Mucosa of rectum (tissue), 2 donors: ENCODE results near the gene SH3PXD2B.
"Not testable (repeated sequence)": the region's sequence is repeated elsewhere in the genome, so short reads cannot be mapped to it uniquely, and the experiment has no call there.

ENCODE experiments used
- H3K27ac ChIP-seq, 2 donors: one replicate each; pipeline ENCODE4 v1.7.0; 2013; ENCODE audit warnings: inconsistent platforms in 2 of 2, low read depth in 2 of 2, low read length in 2 of 2
- H3K27me3 ChIP-seq, 2 donors: one replicate each; pipeline ENCODE4 v1.7.0; 2013; ENCODE audit warnings: low read length in 2 of 2; ENCODE audit not compliant: control insufficient read depth in 2 of 2, insufficient read depth in 2 of 2
- H3K36me3 ChIP-seq, 2 donors: one replicate each; pipeline ENCODE4 v1.7.0; 2013; ENCODE audit warnings: low read length in 2 of 2; ENCODE audit not compliant: control insufficient read depth in 2 of 2, insufficient read depth in 2 of 2
- H3K4me1 ChIP-seq, 2 donors: one replicate each; pipeline ENCODE4 v1.7.0; 2013; ENCODE audit warnings: low read length in 2 of 2, mild to moderate bottlenecking in 1 of 2; ENCODE audit not compliant: control insufficient read depth in 2 of 2, insufficient read depth in 2 of 2
- H3K4me3 ChIP-seq, 2 donors: one replicate each; pipeline ENCODE4 v1.7.0; 2013; ENCODE audit warnings: low read length in 2 of 2
- H3K9ac ChIP-seq, 2 donors: one replicate each; pipeline ENCODE4 v1.7.0; 2013; ENCODE audit warnings: low read length in 2 of 2, low read depth in 1 of 2, mild to moderate bottlenecking in 1 of 2
- H3K9me3 ChIP-seq, 2 donors: one replicate each; pipeline ENCODE4 v1.7.0; 2013; ENCODE audit warnings: low read length in 2 of 2; ENCODE audit not compliant: control insufficient read depth in 2 of 2
- donor health status: healthy.
- donor health status: Normal muscosa, but diverticular disease.

Gene SH3PXD2B

DNA sequence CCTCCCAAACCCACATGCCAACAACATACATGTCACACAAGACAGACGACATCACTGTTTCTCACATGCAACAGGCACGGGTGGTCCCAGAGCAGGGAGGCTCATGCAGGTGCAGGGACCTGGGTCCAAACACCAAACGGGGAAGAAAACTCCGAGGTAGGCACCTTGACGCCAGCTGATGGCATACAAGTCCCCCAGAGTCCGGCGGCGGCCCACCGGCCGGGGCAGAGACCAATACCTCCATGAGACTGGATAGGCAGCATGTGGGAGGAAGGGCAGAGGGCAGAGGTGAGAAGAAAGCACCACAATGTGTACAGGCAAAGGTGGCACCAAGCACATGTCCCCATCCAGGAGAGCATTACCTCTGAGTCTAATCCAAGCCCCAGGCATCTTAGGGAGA, 97.8 kb downstream of the SH3PXD2B start:
- peaks cover 0 to 12% of the 10 kb centered on the region in 2 donors for H3K36me3 ChIP-seq

DNA sequence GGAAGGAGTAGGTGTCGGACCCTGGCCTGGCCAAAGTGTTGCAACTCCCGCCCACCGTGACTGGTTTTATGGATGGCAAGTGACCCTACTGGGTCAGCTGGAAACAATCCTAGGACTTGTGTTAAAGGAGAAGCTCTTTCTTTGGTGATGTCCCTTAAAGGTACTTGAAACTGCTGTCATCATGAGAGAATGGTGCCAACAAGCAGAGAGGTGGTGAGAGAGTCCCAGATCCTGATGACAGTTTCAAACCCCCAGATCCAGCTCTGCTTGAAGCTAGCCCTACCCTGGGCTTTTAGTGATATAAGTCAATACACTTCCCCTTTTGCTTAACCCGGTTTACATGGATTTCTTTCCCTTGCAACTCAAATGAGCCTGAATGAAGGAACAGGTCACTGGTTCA, 98.3 kb downstream of the SH3PXD2B start:
- Histone ChIP-seq H3K9ac (no peak overlapping the region), H3K27me3 (no peaks in the 10 kb centered on the region), H3K4me1 (no peaks in the 10 kb centered on the region), H3K27ac (no peak overlapping the region), H3K36me3 (peaks cover 0 to 12% of the 10 kb centered on the region in 2 donors), H3K4me3 (no peak overlapping the region), H3K9me3 (no peaks in the 10 kb centered on the region)

More for the DNA sequence above, 97.8 kb downstream of the SH3PXD2B start:
- Histone ChIP-seq H3K9ac (no peak overlapping the region), H3K27ac (no peak overlapping the region), H3K4me1 (no peaks in the 10 kb centered on the region), H3K9me3 (no peaks in the 10 kb centered on the region), H3K4me3 (no peak overlapping the region), H3K27me3 (no peaks in the 10 kb centered on the region)

DNA sequence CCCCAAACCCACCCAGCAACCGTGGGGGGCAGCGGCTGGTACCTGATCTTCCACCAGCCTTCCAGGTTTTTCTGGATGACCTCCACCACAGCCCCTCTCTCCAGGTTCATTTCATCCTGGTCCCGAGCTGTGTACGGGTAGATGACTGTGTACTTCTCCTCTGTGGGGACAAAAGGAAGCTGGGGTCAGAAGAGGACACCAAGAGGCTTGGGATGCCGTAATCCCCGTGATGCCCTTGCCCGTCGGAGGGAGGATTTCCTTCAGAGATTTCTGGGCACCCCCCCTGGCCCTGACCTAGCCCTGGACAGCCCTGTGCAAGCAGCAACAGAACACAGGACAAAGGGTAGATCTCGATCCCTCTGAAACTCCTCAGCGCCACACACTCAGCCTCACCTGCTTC, 100.5 kb downstream of the SH3PXD2B start:
- H3K36me3 ChIP-seq: peaks cover 0 to 16% of the 10 kb centered on the region in 2 donors
- H3K9ac ChIP-seq: no peak overlapping the region
- no peak overlapping the region for H3K4me3 ChIP-seq
- H3K9me3 ChIP-seq: no peaks in the 10 kb centered on the region
- no peaks in the 10 kb centered on the region for H3K27me3 ChIP-seq
- H3K27ac ChIP-seq: no peak overlapping the region
- no peaks in the 10 kb centered on the region for H3K4me1 ChIP-seq

DNA sequence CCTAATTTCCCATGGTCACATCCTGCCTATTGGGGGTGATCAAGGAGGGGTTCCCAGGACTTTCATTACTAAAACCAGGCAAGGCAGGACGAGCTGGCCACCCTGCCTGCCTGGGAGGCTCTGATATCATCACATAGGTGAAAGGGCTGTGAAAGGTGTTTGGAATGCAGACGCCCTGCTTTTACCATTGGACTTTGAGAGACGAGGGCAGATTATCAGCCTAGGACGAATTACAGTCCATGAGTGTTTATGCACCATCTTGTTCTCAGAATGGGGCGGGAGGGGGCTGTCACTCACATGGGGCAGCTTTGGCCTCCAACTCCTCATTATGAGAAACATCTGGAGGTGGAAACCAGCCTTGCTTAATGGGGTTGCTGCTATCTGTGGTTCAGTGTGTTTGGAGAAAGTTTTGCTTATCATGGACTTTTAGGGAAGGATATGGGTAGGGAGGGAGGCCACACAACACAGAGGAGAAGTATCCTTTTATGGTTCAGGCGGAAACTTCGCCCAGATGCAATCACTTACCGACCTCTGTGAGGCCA, 101.0 kb downstream of the SH3PXD2B start:
- Histone ChIP-seq H3K9ac (no peak overlapping the region), H3K4me1 (no peaks in the 10 kb centered on the region), H3K27ac (no peak overlapping the region), H3K27me3 (no peaks in the 10 kb centered on the region), H3K4me3 (no peak overlapping the region), H3K9me3 (no peaks in the 10 kb centered on the region), H3K36me3 (peaks cover under 1 to 16% of the 10 kb centered on the region in 2 donors)

DNA sequence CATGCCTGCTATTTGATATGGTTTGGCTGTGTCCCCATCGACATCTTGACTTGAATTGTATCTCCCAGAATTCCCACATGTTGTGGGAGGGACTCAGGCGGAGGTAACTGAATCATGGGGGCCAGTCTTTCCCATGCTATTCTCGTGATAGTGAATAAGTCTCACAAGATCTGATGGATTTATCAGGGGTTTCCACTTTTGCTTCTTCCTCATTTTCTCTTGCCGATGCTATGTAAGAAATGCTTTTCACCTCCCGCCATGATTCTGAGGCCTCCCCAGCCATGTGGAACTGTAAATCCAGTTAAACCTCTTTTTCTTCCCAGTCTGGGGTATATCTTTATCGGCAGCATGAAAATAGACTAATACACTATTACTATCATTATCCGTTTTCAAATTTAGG, 101.8 kb downstream of the SH3PXD2B start:
- H3K36me3 ChIP-seq: peaks cover 2 to 14% of the 10 kb centered on the region in 2 donors
- H3K9me3 ChIP-seq, H3K9ac ChIP-seq, H3K4me3 ChIP-seq, H3K4me1 ChIP-seq, H3K27ac ChIP-seq, H3K27me3 ChIP-seq: not testable (repeated sequence)

DNA sequence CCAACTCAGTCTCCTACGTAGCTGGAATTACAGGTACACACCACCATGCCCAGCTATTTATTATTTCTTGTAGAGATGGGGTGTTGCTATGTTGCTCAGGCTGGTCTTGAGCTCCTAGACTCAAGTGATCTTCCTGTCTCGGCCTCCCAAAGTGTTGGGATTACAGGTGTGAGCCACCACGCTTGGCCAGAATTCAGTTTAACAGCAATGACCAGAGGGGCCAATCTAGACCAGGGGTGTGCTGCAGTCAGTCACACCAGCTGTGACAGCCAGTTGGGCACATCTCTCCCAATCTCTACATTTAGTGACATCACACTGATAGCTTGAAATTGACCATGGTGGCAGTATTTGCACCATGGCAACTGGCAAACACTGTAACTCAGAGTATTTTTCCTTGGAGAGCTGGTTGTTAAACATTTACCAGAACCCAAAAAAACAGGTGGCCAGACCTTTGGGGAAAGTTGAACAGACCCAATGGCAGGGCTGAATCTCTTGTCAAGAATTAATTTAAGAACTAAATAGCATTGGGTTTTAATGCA, 103.0 kb downstream of the SH3PXD2B start:
- Histone ChIP-seq H3K4me1 (no peaks in the 10 kb centered on the region), H3K27ac (no peak overlapping the region), H3K9ac (no peak overlapping the region), H3K4me3 (no peak overlapping the region), H3K27me3 (no peaks in the 10 kb centered on the region), H3K9me3 (no peaks in the 10 kb centered on the region), H3K36me3 (peaks cover 2 to 19% of the 10 kb centered on the region in 2 donors)

DNA sequence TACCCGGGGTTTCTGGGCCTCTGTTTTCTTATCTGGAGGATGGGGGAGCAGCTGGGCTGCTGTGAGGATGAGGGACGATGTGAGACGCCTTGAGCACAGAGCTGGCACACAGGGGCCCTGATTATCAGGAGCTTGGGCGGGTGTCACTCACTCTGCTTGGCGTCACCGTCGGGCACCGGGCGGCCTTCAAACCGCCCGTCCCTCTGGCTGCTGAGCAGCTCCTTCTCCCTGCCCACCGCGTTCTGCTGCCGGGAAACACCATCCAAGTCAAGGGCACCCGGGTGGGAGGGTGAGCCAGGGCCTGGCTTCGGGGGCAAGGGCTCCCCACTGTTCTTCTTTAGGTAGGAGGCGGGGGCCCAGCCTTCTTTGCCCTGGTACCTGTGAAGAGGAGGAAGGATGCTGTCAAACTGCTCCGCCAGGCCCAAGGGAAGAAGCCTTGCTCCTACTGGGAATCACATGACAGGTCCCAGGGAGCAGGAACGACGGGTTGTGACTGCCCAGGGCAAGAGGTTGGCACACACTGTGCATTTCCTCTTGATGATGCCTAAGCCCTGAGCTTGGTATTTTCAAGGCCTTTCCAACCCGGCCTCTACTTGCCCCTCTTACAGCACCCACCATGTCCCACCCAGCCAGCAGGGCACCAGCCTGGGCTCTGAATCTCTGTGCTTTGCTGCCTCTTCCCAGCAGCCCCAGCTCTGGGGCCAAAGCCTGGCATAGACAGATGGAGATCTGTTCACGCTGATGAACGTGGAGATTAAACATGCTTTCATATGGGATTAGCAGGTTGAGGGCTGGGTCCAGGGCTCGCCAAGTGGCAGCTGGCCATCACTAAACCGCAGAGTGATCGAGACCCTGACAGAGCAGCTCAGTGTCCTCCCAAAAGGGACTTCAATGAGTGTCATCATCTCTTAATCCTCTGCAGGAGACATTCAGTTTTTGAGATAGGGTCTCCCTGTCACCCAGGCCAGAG, 103.8 kb downstream of the SH3PXD2B start:
- Histone ChIP-seq H3K4me1 (no peaks in the 10 kb centered on the region), H3K27me3 (no peaks in the 10 kb centered on the region), H3K9me3 (no peaks in the 10 kb centered on the region), H3K4me3 (no peak overlapping the region), H3K9ac (no peak overlapping the region), H3K27ac (no peak overlapping the region), H3K36me3 (peaks cover 2 to 26% of the 10 kb centered on the region in 2 donors)

DNA sequence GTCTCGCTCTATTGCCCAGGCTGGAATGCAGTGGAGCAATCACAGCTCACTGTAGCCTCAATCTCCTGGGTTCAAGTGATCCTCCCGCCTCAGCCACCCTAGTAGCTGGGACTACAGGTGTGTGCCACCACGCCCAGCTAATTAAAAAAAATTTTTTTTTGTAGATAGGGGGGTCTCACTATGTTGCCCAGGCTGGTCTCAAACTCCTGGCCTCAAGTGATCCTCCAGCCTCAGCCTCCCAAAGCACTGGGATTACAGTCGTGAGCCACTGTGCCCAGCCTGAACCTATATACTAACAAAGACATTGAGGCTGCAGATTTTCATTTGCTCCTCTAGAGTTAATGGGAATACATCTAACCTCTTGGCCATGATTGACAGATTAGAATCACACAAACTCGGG, 105.6 kb downstream of the SH3PXD2B start:
- H3K36me3 ChIP-seq: peaks cover 2 to 19% of the 10 kb centered on the region in 2 donors
- not testable (repeated sequence) for H3K4me1 ChIP-seq, H3K27me3 ChIP-seq, H3K27ac ChIP-seq, H3K4me3 ChIP-seq, H3K9me3 ChIP-seq, H3K9ac ChIP-seq

DNA sequence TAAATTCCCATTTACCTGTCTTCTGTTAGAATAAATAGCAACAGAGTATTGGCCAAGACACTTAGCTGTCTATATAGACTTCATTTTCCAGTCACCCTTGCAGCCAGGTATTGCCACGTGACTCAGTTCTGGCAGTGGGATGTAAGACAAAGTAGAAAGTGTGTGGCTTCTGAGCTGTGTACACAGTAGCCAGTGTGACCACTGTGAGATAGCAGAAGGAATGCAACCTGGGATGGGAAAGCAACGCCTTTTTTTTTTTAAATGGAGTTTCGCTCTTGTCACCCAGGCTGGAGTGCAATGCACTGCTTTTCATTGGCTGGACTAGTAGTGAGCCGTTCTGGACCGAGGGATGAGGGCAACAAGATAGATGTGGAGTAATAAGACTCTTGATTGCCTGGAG, 106.2 kb downstream of the SH3PXD2B start:
- H3K36me3 ChIP-seq: peaks cover 2 to 18% of the 10 kb centered on the region in 2 donors
- no peak overlapping the region for H3K9ac ChIP-seq
- H3K27ac ChIP-seq: no peak overlapping the region
- no peaks in the 10 kb centered on the region for H3K27me3 ChIP-seq
- H3K4me1 ChIP-seq: no peaks in the 10 kb centered on the region
- H3K9me3 ChIP-seq: no peaks in the 10 kb centered on the region
- no peak overlapping the region for H3K4me3 ChIP-seq

DNA sequence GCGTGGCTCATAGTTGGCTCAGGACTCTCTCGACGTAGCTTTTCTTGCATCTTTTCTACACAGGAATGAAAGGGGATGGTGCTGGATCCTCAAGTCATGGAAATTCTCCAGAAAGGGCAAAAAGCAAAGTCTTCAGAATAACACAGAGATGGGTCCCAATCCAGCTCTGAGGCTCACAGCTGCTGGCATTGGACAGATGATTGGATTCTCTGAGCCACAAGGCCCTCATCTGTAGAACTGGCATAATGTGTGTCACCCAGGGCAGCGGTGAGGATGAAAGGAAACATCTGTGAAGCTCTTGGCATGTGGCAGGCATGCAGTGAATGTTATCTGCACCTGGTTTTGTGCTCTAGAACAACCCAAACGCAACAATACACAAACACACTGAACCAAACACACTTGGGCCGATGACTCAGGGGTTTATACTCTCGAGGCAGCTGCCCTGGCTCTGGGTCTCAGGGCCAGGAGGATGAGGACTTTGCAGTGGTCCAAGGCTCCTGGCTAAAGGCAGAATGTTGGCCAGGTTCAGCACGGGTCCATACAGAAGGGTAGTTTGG, 106.8 kb downstream of the SH3PXD2B start:
- Histone ChIP-seq H3K36me3 (peaks cover 2 to 18% of the 10 kb centered on the region in 2 donors), H3K27me3 (no peaks in the 10 kb centered on the region), H3K4me3 (no peak overlapping the region), H3K9ac (no peak overlapping the region), H3K27ac (no peak overlapping the region), H3K4me1 (no peaks in the 10 kb centered on the region), H3K9me3 (no peaks in the 10 kb centered on the region)
